GM21360 (cell line): ENCODE results near the gene ZFP2.
"Not testable (repeated sequence)": the region's sequence is repeated elsewhere in the genome, so short reads cannot be mapped to it uniquely, and the experiment has no call there.

ENCODE experiments used
- ATAC-seq: cut with Tn5 transposase; IDR thresholded peaks from one replicate; pipeline ENCODE4 v1.9.1; 2021; ENCODE audit warnings: mild to moderate bottlenecking, moderate library complexity; ENCODE audit not compliant: unreplicated experiment

ZFP2 gene

DNA sequence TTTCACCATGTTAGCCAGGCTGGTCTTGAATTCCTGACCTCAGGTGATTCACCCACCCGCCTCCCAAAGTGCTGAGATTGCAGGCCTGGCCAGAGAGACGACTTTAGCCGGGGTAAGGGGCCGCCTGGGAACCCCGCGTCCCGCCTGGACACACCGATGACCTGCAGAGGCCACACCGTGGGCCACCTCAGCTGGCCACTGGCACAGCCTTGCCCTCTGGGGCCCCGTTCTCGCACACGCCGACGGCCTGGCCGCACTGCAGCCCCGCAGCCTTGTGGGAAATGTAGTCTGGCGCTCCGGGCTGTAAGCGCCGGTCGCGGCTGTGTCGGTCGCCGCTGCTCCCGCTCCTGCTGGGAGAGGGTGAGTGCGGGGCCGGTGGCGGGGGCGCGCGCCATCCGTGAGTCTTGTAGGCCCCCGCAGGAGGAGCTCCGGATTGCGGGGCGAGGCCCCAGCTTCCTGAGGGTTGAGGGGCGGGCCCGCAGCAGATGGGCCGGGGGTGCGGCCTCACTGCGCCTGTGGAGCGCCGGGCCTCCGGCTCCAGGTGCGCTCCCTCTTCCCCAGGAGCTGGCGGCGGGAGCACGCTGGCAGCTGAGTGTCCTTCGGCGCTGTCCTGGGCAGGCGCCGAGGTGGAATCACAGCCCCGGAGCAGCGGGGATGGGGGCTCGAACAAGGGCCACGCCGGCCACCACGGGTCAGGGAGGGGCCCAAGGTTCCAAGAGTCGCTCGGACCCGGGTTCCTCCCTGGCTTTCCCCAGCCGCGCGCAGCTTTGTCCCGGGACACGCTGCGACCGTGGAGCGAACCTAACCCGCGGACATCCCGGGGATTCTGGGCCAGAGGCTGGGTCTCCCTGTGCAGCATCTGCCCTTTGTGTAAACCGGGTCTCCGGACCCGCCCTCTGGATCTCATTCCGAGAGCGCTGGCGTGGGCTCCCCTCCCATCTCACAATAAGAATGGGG, at the start of gene ZFP2:
Gene ZFP2 (plus strand): TSS at position 299 of the 957 bp plus-strand sequence. CDS start 35,401 bp downstream, outside the sequence.
- peak; percentile 74 for ATAC-seq

DNA sequence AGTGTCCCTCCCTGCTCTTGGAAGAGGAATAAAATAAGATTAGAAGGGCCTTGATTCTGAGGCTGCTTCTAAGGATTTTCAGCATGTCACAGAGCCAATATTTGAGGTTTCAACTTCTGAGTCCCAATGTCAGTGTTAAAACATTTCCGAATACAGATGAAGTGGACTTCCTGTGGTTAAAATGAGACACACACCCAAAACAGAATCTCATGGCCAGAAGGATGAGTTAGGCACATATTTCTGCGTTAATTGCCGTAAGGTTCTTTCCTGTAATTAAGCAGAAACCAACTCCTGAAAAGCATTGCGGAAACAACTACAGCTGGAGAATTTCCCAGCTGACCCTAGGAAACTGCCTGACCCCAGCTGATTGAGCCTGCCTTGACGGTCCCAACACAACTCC, 46.4 kb upstream of the ZFP2 start:
- ATAC-seq, result no peak

DNA sequence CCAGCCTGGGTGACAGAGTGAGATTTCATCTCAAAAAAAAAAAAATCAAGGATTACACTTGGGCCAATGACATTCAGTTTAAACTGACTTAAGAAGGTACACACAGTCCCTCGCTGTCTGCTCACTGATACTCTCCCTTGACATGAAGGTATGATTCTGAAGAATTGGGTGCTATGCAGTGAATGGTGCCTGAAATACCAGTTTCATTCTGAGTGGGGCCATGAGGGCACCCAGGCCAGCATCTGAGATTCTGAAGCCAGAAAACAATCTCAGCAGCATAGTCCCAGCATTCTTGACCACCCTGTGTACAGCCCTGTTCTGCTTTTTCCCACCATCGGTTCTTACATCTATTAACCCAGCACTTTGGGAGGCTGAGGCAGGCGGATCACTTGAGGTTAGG, 43.8 kb upstream of the ZFP2 start:
- no peak for ATAC-seq

DNA sequence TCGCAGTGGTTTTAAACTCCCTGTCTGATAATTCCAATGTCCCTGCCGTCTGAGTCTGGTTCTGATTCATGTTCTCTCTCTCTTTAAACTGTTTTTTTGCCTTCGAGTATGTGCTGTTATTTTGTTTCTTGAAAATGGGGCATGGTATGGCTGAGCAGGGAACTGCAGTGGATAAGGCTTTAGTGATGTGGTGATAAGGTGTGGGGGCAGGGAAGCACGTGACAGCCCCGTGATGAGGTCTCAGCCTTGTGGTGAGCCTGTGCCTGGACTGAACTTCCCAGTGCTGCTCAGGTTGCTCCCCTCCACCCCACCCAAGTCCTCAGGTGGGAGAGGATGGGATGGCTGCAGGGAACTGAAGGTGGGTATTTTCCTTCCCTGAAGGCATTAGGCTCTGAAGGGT, 41.4 kb upstream of the ZFP2 start:
- no peak for ATAC-seq

DNA sequence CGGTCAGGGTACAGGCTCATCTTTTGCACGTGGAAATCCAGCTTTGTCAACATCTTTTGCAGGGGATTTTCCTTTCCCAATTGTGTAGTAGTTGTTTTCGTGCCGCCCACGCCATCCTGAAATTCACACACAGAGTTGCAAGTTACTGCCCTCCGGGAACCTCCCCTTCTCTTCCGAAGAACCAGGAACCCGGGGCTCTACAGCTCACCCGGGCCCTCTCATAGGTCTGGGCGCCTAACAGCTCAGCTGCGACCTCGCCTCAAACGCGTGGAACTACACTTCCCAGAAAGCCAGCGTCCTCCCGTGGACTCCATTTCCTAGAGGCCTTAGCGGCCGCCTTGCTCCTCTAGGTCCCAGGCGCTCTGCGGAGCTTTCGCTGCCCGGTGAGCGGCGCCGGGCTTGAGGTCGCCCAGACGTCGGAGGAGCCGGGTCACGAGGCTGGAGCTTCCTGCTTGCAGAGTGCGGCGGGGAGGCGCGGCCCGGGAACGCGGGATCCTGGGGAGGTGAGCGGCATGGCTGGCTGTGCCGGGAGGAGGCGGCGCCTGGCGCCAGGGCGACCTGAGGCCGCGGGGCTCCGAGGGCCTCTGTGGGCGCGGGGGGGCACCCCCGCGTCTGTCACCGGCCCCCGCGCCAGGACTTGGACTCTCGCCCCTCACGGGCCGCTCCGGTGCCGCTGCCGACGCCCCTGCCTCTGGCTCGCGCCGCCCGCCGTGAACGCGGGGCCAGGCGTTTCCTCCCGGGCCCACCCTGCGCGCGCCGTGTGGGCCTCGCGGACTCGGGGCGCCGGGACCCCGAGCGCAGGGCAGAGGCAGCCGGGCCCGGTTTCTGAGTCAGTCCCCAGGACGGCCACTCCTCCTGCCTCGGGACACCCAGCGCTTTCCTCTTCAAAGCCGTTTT, 35.8 kb upstream of the ZFP2 start, which contains the start of gene ZNF354B:
Gene ZNF354B (plus strand): TSS at position 329 of the 897 bp plus-strand sequence. CDS start 1,095 bp downstream, outside the sequence.
- ATAC-seq, result peak; percentile 97

DNA sequence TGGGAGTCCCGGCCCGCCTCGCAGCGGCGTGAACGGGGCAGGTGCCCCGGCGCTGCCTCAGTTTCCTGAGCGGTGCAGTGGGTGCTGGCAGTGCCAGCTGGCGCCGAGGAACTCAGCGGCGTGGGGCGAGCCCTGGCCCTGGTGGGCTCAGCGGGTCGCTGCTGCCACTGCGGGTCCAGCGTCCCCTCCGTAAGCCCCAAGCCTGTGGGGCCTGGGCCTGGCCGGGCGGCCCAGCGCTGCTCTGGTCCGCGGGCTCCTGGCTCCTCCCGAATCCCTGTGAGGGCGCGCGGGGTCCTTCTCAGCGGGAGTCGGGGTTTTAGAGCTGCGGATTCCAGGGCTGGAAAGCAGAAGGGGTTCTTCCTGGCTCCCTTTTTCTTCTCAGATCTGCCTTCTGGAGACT, 35.1 kb upstream of the ZFP2 start:
- ATAC-seq, result peak; percentile 5

DNA sequence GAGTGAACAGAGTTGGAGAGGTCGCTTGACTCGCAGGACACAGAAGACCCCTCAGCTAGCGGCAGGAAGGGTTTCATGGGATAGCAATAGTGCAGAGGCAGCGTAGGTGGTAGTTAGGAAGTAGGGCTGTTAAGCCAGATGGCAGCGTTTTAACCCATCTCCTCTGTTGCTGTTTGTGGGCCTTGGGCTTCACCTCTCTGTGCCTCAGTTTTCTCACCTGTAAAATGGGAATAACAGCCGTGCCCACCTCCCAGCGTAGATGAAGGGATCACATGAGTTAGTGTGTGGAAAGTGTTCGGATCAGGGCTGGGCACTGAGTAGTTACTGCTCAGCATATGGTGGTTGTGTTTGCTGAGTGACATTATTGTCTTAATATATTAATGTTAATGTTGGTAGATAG, 34.1 kb upstream of the ZFP2 start:
- no peak for ATAC-seq

DNA sequence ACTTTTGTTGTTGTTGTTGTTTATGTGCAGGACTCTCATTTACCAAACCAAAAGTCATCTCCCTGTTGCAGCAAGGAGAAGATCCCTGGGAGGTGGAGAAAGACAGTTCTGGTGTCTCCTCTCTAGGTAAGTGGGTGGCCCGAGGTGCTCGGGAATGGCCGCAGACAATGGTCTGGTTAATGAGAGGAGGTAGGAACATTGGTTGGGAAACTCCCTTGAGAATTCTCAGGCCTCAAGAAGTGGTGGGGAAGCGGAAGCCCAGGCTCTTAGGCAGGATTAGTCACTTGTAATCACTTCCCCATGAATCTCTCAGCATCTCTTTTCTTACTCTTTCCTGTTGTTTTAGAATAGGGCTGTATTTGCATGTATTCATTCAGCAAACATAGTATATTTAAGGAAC, 28.8 kb upstream of the ZFP2 start:
- ATAC-seq, result no peak

DNA sequence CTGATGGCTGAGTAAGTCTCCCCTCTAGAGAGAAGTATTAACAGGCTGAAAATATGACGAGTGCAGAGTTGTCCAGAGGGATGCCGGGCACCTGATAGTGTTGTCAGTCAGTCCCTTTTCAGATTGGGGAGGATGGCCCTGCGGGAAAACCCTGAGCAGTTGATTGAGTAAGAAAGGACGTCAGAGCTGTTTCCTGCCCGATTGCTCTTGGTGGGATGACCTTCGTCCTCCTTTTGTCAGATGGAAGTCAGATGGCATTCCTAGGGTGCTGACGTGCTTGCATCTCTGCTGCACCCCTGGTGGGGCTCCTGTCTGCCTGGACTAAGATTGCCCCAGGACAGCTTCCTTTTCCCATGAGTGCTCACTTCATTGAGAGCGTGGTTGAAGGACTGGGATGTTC, 26.1 kb upstream of the ZFP2 start:
- no peak for ATAC-seq

DNA sequence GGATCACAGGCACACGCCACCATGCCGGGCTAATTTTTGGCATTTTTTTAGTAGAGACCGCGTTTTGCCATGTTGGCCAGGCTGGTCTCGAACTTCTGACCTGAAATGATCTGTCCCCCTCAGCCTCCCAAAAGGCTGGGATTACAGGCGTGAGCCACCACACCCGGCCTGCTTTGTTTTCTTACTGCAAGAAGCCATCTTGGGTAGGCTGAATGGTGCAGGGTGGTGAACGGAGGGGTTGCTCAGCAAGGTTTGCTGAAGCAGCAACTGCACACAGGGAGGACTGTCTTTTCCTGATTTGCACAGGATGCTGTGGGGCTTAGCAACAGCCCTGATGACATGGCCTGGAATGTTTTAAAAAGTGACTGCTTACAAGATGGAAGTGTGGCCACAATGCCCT, 25.3 kb upstream of the ZFP2 start:
- ATAC-seq, result no peak

DNA sequence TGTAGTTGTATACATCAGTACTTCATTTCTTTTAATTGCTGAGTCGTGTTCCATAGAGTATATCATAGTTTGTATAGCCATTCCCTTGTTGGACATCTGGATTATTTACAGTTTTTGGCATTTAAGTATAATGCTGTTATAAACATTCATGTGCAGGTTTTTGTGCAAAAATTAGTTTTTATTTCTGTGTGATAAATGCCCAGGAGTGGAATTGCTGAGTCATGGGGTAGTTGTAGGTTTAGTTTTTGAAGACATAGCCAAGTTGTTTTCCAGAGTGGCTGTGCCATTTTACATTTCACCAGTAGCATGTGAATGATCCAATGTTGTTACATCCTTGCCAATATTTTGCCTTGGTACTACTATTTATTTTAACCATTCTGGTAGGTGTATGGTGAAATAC, 23.4 kb upstream of the ZFP2 start:
- no peak for ATAC-seq

DNA sequence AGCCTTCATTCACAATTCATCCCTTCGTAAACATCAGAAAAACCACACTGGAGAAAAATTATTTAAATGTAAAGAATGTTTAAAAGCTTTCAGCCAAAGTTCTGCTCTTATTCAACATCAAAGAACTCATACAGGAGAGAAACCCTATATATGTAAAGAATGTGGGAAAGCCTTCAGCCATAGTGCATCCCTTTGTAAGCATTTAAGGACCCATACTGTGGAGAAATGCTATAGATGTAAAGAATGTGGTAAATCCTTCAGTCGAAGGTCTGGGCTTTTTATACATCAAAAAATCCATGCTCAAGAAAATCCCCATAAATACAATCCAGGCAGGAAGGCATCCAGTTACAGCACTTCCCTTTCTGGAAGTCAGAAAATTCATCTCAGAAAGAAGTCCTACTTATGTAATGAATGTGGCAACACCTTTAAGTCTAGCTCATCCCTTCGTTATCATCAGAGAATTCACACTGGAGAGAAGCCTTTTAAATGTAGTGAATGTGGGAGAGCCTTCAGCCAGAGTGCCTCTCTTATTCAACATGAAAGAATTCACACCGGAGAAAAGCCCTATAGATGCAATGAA, 12.5 kb upstream of the ZFP2 start:
- ATAC-seq, result not testable (repeated sequence)

DNA sequence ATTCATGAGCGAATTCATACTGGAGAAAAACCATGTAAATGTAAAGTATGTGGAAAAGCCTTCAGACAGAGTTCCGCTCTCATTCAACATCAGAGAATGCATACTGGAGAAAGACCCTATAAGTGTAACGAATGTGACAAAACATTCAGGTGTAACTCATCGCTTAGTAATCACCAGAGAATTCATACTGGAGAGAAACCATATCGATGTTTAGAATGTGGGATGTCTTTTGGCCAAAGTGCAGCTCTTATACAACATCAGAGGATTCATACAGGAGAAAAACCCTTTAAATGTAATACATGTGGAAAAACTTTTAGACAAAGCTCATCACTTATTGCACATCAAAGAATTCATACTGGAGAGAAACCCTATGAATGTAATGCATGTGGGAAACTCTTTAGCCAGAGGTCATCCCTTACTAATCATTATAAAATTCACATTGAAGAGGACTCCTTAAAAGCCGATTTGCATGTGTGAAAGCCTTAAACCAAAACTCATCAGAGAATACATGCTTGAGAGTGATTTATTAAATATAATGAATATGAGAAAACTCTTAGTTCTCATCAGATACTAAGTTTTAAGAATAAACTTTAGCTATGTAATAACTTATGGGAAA, 11.8 kb upstream of the ZFP2 start:
- ATAC-seq, result no peak

DNA sequence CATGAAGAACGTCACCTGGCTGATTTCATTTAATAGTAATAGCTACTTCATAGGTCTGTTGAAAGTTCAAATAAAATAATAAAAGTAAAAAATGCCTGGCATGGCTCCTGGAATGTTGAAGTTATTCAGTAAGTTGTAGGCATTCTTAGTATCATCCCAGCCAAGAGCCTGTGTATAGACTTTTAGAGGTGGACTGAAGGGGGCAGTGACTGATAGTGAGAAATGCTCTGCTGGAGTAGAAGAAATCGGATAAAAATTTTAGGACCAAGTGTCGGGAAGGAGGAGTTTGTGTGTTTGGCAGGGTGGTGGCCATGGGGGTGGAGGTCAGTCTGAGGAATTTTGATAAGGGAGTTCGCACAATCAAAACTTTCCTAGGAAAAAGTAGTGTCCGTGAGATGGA, 3.6 kb downstream of the ZFP2 start:
- ATAC-seq, result no peak

DNA sequence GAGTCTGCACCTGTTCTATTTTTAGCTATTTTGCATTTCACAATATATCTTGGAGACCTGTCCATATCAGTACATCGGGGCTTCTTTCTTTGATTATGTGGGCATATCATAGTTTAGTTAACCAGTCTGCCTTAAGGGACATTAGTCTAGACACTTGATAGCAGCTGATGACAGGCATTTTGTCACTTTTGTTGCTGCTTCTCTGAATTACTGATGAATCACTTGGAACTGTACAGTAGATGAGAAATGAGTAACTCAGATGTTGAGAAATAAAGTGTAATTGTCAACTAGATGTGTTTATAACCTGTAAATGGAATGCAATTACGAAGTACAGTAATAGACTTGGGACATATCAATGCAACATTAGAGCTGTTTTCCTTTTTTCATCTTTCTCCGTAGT, 7.1 kb downstream of the ZFP2 start:
- no peak for ATAC-seq

DNA sequence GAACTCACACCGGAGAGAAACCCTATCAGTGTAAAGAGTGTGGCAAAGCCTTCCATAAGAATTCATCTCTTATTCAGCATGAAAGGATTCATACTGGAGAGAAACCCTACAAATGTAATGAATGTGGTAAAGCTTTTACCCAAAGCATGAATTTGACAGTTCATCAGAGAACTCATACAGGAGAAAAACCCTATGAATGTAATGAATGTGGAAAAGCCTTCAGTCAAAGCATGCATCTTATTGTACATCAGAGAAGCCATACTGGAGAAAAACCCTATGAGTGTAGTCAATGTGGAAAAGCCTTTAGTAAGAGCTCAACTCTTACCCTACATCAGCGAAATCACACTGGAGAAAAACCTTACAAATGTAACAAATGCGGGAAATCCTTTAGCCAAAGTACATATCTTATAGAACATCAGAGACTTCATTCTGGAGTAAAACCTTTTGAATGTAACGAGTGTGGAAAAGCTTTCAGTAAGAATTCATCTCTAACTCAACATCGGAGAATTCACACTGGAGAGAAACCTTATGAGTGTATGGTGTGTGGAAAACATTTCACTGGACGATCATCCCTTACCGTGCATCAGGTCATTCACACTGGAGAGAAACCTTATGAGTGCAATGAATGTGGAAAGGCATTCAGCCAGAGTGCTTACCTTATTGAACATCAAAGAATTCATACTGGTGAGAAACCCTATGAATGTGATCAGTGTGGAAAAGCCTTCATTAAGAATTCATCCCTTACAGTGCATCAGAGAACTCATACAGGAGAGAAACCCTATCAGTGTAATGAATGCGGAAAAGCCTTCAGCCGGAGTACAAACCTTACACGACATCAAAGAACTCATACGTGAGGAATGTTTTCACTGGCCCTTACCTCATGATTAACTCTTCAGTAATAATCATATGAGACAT, 36.4 kb downstream of the ZFP2 start:
- no peak for ATAC-seq

DNA sequence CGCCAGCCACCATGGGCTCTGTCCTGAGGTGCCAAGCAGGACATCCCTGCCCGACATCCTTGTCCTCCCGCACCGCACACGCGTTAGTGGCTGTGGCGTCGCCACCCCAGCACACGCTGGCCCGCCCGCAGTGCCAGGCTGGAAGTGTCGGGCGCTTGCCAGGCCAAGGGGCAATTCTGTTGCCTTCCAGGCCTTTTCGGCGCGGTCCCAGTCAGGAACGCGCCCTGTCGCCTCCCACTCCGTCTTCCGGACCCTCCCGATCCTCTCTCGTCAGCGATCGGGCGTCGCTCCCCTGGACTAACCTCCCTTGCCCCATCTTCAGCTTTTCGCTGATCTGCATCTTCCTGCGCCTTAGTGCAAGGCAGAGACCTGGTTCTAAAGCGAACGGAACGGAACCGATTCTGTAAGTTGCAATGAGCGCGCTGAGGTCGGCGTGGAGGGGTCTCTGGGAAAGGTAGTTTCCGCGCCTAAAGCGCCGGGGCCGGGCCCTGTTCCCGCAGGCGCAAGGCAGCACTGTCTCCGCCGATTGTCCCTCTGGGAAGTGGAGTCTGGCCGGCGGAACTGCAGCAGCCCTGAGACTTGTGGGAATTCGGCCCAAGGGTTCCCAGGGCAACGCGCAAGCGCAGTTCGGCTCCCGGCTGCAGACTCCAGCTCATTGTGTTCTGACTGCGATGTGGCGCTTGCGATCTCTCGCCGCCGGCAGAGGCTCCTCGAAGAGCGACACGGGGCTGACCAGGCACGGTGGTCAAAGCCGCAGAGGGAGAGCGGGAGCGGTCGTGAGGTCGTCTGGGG, 45.1 kb downstream of the ZFP2 start, which contains the start of gene ZNF454:
Gene ZNF454 (plus strand): TSS at position 630 of the 792 bp plus-strand sequence. CDS start 1,594 bp downstream, outside the sequence.
- ATAC-seq, result no peak

DNA sequence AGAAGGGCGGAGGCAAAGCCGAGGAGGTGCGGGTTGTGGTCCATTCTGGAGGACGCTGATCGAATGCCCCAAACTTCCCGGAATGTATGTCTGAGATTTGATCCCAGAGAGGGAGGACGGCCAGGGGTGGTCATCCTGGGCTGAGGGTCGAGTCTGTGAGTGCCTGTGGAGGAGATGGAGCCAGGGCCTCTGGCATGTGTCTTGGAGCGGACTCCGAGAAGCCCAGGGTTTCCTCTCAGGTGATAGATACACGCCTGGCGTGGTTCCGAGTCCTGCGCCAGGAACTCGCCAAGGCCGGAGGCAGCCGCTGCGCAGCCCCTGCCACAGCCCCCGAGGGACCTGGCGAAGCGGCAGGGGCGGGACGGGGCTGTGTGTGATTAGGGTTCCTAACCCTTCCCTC, 45.6 kb downstream of the ZFP2 start:
- ATAC-seq, result no peak
